ENCODE data around the gene COTL1.
A peak's percentile ranks its signal among the peaks of the same experiment; 100 is the strongest.
"Not testable (repeated sequence)": the region's sequence is repeated elsewhere in the genome, so short reads cannot be mapped to it uniquely, and the experiment has no call there.

COTL1 gene

GRCh38 chr16:84641643-84642358 is 23.9 kb upstream of the COTL1 start:
- no peak for DNase-seq

- no peak for DNase-seq
These were observed 22.3 kb upstream of the COTL1 start for GRCh38 chr16:84640145-84640544.

- no peak for DNase-seq
These were observed 20.4 kb upstream of the COTL1 start for GRCh38 chr16:84638231-84638806.

GRCh38 chr16:84637709-84638108 is 19.8 kb upstream of the COTL1 start:
- DNase-seq = no peak

GRCh38 chr16:84635702-84636101 is 17.8 kb upstream of the COTL1 start:
- DNase-seq = no peak

- no peak for DNase-seq
These were observed 15.7 kb upstream of the COTL1 start for GRCh38 chr16:84633622-84634021.

GRCh38 chr16:84632862-84633261 is 15.0 kb upstream of the COTL1 start:
- not testable (repeated sequence) for DNase-seq

GRCh38 chr16:84631886-84632285 is 14.0 kb upstream of the COTL1 start:
- DNase-seq = no peak

- no peak for DNase-seq
These were observed 13.2 kb upstream of the COTL1 start for GRCh38 chr16:84631153-84631466.

- no peak for DNase-seq
These were observed 12.7 kb upstream of the COTL1 start for GRCh38 chr16:84630446-84631152.

GRCh38 chr16:84630009-84630408 is 12.1 kb upstream of the COTL1 start:
- DNase-seq = no peak

GRCh38 chr16:84629580-84629979 is 11.7 kb upstream of the COTL1 start:
- DNase-seq = no peak

GRCh38 chr16:84628226-84628731 is 10.4 kb upstream of the COTL1 start:
- no peak for DNase-seq

- DNase-seq = no peak
These were observed 7.7 kb upstream of the COTL1 start for GRCh38 chr16:84625556-84625955.

- not testable (repeated sequence) for DNase-seq
These were observed 3.0 kb upstream of the COTL1 start for GRCh38 chr16:84620913-84621312.

GRCh38 chr16:84618581-84619460 is 943 bp upstream of the COTL1 start:
- no peak for DNase-seq

GRCh38 chr16:84617041-84617790 is 662 bp downstream of the COTL1 start:
- DNase-seq = peak; percentile 59

- DNase-seq = no peak
These were observed 1.4 kb downstream of the COTL1 start for GRCh38 chr16:84616515-84616914.

- no peak for DNase-seq
These were observed 2.7 kb downstream of the COTL1 start for GRCh38 chr16:84614968-84615813.

- DNase-seq = no peak
These were observed 3.3 kb downstream of the COTL1 start for GRCh38 chr16:84614623-84614967.

GRCh38 chr16:84614073-84614459 is 3.8 kb downstream of the COTL1 start:
- DNase-seq = no peak
